A204.1 (cell line): ENCODE data around the gene NEMP2.

Source experiments
- FAIRE-seq: peaks from 2 replicates; lab custom pipeline; 2012; peaks lifted over from hg19 to GRCh38; lab: Jason Lieb, UNC

Gene NEMP2

GRCh38 chr2:190554357-190555006 is 20.0 kb upstream of the NEMP2 start:
- no peak for FAIRE-seq

- FAIRE-seq = no peak
Observed at GRCh38 chr2:190553254-190553653, 18.7 kb upstream of the NEMP2 start.

GRCh38 chr2:190551928-190552327 is 17.4 kb upstream of the NEMP2 start:
- no peak for FAIRE-seq

- no peak for FAIRE-seq
Observed at GRCh38 chr2:190550137-190550536, 15.6 kb upstream of the NEMP2 start.

- FAIRE-seq = no peak
Observed at GRCh38 chr2:190547886-190548285, 13.4 kb upstream of the NEMP2 start.

- FAIRE-seq = no peak
Observed at GRCh38 chr2:190546734-190547133, 12.2 kb upstream of the NEMP2 start.

GRCh38 chr2:190545555-190546385 is 11.2 kb upstream of the NEMP2 start:
- FAIRE-seq = no peak

GRCh38 chr2:190545093-190545492 is 10.6 kb upstream of the NEMP2 start:
- FAIRE-seq = no peak

GRCh38 chr2:190540048-190540447 is 5.5 kb upstream of the NEMP2 start:
- FAIRE-seq = no peak

- no peak for FAIRE-seq
Observed at GRCh38 chr2:190538201-190538600, 3.7 kb upstream of the NEMP2 start.

- no peak for FAIRE-seq
Observed at GRCh38 chr2:190537765-190538164, 3.2 kb upstream of the NEMP2 start.

- FAIRE-seq = no peak
Observed at GRCh38 chr2:190535586-190535985, 1.1 kb upstream of the NEMP2 start.

- no peak for FAIRE-seq
Observed at GRCh38 chr2:190535121-190535439, 558 bp upstream of the NEMP2 start.

- no peak for FAIRE-seq
Observed at GRCh38 chr2:190533968-190534309, 583 bp downstream of the NEMP2 start.

- no peak for FAIRE-seq
Observed at GRCh38 chr2:190533175-190533967, 1.2 kb downstream of the NEMP2 start.

GRCh38 chr2:190532581-190532980 is 1.9 kb downstream of the NEMP2 start:
- no peak for FAIRE-seq

GRCh38 chr2:190530248-190530900 is 4.1 kb downstream of the NEMP2 start:
- no peak for FAIRE-seq

- FAIRE-seq = no peak
Observed at GRCh38 chr2:190529486-190530247, 4.9 kb downstream of the NEMP2 start.

GRCh38 chr2:190528521-190529001 is 6.0 kb downstream of the NEMP2 start:
- no peak for FAIRE-seq

- FAIRE-seq = no peak
Observed at GRCh38 chr2:190527918-190528317, 6.6 kb downstream of the NEMP2 start.

- no peak for FAIRE-seq
Observed at GRCh38 chr2:190527214-190527613, 7.3 kb downstream of the NEMP2 start.
